ENCODE measurements around the gene ZNF599. TPM values are rescaled to one million over a fixed set of nuclear protein-coding genes. Genes with fewer than 3 reads are reported as not detected.
A peak's percentile ranks its signal among the peaks of the same experiment; 100 is the strongest.
"Not testable (repeated sequence)": the region's sequence is repeated elsewhere in the genome, so short reads cannot be mapped to it uniquely, and the experiment has no call there.

The ZNF599 gene
- total RNA-seq: 1 to 10 TPM; 1.9 to 2.7 (median 2.5) TPM

DNA sequence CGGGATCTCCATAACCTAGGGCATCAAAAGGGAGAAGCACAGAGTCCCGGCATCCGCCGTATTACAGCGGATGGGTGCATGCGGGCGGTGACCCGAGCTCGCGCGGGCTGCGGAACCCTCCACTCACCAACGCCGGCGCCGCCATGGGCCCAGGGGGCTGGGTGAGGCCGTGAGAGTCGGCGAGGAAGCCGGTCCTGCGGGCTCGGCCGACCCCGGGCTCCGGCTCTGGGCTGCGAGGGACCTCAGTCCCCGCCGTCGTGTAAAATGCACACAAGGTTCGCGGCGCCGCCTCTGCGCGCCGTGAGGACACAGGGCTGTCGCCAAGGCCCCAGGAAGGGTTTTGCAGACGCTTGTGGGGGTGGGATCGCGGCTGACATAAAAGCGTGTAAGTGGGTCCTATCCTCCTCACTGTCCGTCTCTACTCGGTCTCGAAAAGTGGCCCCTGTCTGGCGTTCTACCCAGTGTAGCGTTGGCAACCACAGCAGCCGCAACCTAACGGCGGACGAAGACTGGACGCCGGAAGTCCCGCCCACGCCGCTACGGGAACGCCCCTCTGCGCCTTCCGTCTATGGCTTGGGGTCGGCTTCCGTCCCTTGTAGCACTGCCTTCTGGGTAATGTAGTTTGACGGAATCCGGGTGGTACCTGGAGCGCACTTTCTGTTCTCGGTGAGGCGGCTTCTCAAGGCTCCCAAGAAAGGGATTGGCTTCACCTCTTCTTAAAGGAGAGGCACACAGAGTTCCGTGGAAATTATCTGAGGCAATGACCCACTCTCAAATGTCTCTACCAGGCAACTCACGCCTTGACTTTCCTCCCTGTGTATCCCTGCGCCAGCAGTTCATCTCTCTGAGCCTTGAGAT lies at the start of gene ZNF599:
ZNF599 (minus strand) TSS at position 519 of the 858 bp plus-strand sequence; CDS start at position 145, 374 bp downstream.
- DNase-seq (peak; percentile 87), ATAC-seq (peak; percentile 98)
- H3K36me3 Mint-ChIP-seq (ENCODE audit: insufficient read depth): peaks cover 11% of the 10 kb centered on the region
- peaks cover 8% of the 10 kb centered on the region for H3K9me3 Mint-ChIP-seq
- peak within 1 kb of the TSS; percentile 92 for H3K4me3 Mint-ChIP-seq
- H3K27me3 Mint-ChIP-seq (ENCODE audit: low read depth): peaks cover 8% of the 10 kb centered on the region
- H3K4me1 Mint-ChIP-seq (ENCODE audit: low read depth): peaks cover 16% of the 10 kb centered on the region

DNA sequence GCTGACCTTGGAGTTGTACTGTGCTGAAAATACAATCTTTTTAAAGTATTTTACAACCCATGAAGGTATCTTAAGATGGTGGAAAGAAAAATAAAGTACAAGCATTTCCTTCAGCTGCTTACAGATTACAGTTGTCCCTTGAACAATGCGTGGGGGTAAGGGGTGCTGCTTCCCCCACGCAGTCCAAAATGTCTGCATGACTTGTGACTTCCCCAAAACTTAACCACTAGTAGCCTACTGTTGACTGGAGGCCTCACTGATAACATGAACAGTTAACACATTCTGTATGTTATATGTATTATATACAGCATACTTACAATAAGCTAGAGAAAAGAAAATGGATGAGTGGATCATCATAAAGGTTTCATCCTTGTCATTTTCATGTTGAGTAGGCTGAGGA lies 45.3 kb upstream of the ZNF599 start:
- no peak for ATAC-seq
- Mint-ChIP-seq H3K4me1 (ENCODE audit: low read depth) (no peaks in the 10 kb centered on the region), H3K27me3 (ENCODE audit: low read depth) (no peaks in the 10 kb centered on the region), H3K4me3 (no peak overlapping the region), H3K36me3 (ENCODE audit: insufficient read depth) (peaks cover 28% of the 10 kb centered on the region), H3K9me3 (no peaks in the 10 kb centered on the region)
- no peak for DNase-seq

GRCh38 chr19:34816708-34817107 lies 43.7 kb upstream of the ZNF599 start:
- Mint-ChIP-seq H3K36me3 (ENCODE audit: insufficient read depth) (peaks cover 28% of the 10 kb centered on the region), H3K4me1 (ENCODE audit: low read depth) (no peaks in the 10 kb centered on the region), H3K9me3 (no peaks in the 10 kb centered on the region), H3K4me3 (no peak overlapping the region), H3K27me3 (ENCODE audit: low read depth) (no peaks in the 10 kb centered on the region)
- no peak for DNase-seq
- no peak for ATAC-seq

GRCh38 chr19:34808566-34808965 lies 35.6 kb upstream of the ZNF599 start:
- DNase-seq: no peak
- Mint-ChIP-seq H3K36me3 (ENCODE audit: insufficient read depth) (peaks cover 9% of the 10 kb centered on the region), H3K27me3 (ENCODE audit: low read depth) (no peaks in the 10 kb centered on the region), H3K4me3 (no peak overlapping the region), H3K4me1 (ENCODE audit: low read depth) (no peaks in the 10 kb centered on the region), H3K9me3 (peaks cover 23% of the 10 kb centered on the region)
- ATAC-seq: no peak

DNA sequence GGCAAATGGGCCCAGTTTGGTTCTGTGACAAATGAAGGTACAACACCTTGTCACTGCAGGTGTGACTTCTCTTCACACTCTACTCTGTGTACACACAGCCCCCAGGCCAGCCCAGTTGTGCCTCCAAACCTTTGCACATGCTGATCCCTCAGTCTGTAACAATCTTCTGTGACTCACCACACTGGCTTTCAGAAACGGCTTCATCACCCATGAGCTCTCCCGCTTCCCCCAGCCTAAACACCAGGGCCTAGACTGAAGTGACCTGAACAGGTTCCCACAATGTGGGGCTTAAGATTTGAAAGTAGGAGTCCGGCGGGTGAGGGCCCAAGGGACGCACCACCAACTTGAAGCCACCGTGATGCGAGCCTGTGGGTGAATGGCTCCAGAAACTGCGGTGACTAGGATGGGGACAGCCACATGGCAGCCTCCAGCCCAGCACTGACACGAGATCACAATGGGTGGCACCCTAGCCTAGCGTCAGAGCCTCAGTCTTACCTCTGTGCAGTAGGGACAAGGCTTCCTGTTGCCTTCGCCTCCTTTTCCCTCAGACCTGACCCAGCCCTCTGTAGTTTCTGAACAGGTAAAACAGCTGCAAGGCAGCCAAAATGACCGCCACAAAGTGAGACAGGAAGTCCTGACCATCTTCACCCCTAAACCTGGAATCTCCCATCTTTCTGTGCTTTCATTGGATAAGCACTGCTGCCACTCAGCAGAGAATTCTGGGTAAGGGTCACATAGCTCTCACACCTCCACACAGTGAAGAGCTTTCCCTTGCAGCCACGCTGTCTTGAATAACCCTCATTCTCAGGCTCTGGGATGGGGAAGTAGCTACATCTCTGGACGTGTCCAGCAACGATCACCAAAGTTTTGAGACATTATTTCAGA lies 34.2 kb upstream of the ZNF599 start:
- no peak overlapping the region for H3K4me3 Mint-ChIP-seq
- no peak for DNase-seq
- H3K27me3 Mint-ChIP-seq (ENCODE audit: low read depth): no peaks in the 10 kb centered on the region
- H3K9me3 Mint-ChIP-seq: peaks cover 25% of the 10 kb centered on the region
- H3K4me1 Mint-ChIP-seq (ENCODE audit: low read depth): no peaks in the 10 kb centered on the region
- no peak for ATAC-seq
- peaks cover 12% of the 10 kb centered on the region for H3K36me3 Mint-ChIP-seq (ENCODE audit: insufficient read depth)

GRCh38 chr19:34804115-34804514 lies 31.1 kb upstream of the ZNF599 start:
- Mint-ChIP-seq H3K9me3 (peaks cover 21% of the 10 kb centered on the region), H3K4me3 (no peak overlapping the region), H3K27me3 (ENCODE audit: low read depth) (no peaks in the 10 kb centered on the region), H3K4me1 (ENCODE audit: low read depth) (no peaks in the 10 kb centered on the region), H3K36me3 (ENCODE audit: insufficient read depth) (peaks cover 16% of the 10 kb centered on the region)
- DNase-seq: no peak
- no peak for ATAC-seq

- not testable (repeated sequence) for ATAC-seq; H3K36me3 Mint-ChIP-seq (ENCODE audit: insufficient read depth); DNase-seq; H3K4me3 Mint-ChIP-seq; H3K27me3 Mint-ChIP-seq (ENCODE audit: low read depth)
- Mint-ChIP-seq H3K4me1 (ENCODE audit: low read depth) (peaks cover 19% of the 10 kb centered on the region), H3K9me3 (peaks cover 19% of the 10 kb centered on the region)
Observed at GRCh38 chr19:34796953-34797352, 23.9 kb upstream of the ZNF599 start.

DNA sequence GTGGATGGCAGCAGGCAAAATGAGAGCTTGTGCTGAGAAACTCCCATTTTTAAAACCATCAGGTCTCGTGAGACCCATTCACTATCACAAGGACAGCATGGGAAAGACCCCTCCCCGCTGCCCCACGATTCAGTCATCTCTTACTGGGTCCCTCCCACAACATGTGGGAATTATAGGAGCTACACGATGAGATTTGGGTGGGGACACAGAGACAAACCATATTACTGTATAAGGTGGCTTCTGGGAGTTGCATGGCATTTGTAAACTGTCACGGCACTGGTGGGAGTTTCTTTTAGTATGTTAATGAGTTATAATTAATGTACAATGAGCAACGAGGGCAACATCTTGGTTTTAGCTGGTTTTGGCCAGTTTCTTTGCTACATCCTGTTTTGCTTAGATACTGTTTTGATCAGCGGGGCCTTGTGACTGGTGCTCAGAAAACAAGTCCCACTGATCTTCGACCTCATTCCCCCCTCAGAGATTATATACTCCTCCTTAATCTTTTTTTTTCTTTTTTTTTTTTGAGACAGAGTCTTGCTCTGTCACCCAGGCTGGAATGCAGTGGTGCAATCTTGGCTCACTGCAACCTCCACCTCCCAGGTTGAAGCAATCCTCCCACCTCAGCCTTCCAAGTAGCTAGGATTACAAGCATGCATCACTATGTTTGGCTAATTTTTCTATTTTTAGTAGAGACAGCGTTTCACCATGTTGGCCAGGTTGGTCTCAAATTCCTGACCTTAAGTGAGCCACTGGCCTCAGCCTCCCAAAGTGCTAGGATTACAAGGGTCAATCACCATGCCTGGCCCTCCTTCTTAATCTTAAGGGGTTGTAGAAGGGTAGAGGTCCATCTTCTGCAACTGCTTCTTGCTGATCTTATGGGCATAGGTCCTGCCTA lies 21.3 kb upstream of the ZNF599 start:
- no peak for DNase-seq
- Mint-ChIP-seq H3K4me3 (no peak overlapping the region), H3K27me3 (ENCODE audit: low read depth) (no peaks in the 10 kb centered on the region), H3K4me1 (ENCODE audit: low read depth) (peaks cover 19% of the 10 kb centered on the region), H3K36me3 (ENCODE audit: insufficient read depth) (peaks cover 2% of the 10 kb centered on the region), H3K9me3 (peaks cover 19% of the 10 kb centered on the region)
- ATAC-seq: no peak

- Mint-ChIP-seq H3K27me3 (ENCODE audit: low read depth) (no peaks in the 10 kb centered on the region), H3K9me3 (peaks cover 15% of the 10 kb centered on the region), H3K36me3 (ENCODE audit: insufficient read depth) (peaks cover 2% of the 10 kb centered on the region), H3K4me3 (no peak overlapping the region), H3K4me1 (ENCODE audit: low read depth) (peaks cover 19% of the 10 kb centered on the region)
- ATAC-seq (no peak), DNase-seq (no peak)
Observed at GRCh38 chr19:34793565-34793964, 20.6 kb upstream of the ZNF599 start.

GRCh38 chr19:34788074-34788473 lies 15.1 kb upstream of the ZNF599 start:
- no peaks in the 10 kb centered on the region for H3K27me3 Mint-ChIP-seq (ENCODE audit: low read depth)
- peaks cover 3% of the 10 kb centered on the region for H3K4me1 Mint-ChIP-seq (ENCODE audit: low read depth)

GRCh38 chr19:34787059-34787824 lies 14.2 kb upstream of the ZNF599 start:
- Mint-ChIP-seq H3K9me3 (peaks cover 5% of the 10 kb centered on the region), H3K4me1 (ENCODE audit: low read depth) (no peaks in the 10 kb centered on the region), H3K27me3 (ENCODE audit: low read depth) (no peaks in the 10 kb centered on the region), H3K36me3 (ENCODE audit: insufficient read depth) (no peaks in the 10 kb centered on the region), H3K4me3 (no peak overlapping the region)
- no peak for ATAC-seq
- DNase-seq: no peak

More at GRCh38 chr19:34788074-34788473, 15.1 kb upstream of the ZNF599 start:
- no peak for DNase-seq
- Mint-ChIP-seq H3K9me3 (peaks cover 7% of the 10 kb centered on the region), H3K36me3 (ENCODE audit: insufficient read depth) (no peaks in the 10 kb centered on the region), H3K4me3 (no peak overlapping the region)
- no peak for ATAC-seq

- Mint-ChIP-seq H3K4me3 (no peak overlapping the region), H3K27me3 (ENCODE audit: low read depth) (no peaks in the 10 kb centered on the region), H3K36me3 (ENCODE audit: insufficient read depth) (no peaks in the 10 kb centered on the region), H3K4me1 (ENCODE audit: low read depth) (no peaks in the 10 kb centered on the region), H3K9me3 (peaks cover 5% of the 10 kb centered on the region)
- DNase-seq (no peak), ATAC-seq (no peak)
Observed at GRCh38 chr19:34786236-34786635, 13.2 kb upstream of the ZNF599 start.

- no peaks in the 10 kb centered on the region for H3K4me1 Mint-ChIP-seq (ENCODE audit: low read depth)
- H3K9me3 Mint-ChIP-seq: peaks cover 8% of the 10 kb centered on the region
- DNase-seq (no peak), ATAC-seq (no peak)
- H3K4me3 Mint-ChIP-seq: no peak overlapping the region
- H3K36me3 Mint-ChIP-seq (ENCODE audit: insufficient read depth): no peaks in the 10 kb centered on the region
- peaks cover 8% of the 10 kb centered on the region for H3K27me3 Mint-ChIP-seq (ENCODE audit: low read depth)
Observed at GRCh38 chr19:34779652-34780051, 6.6 kb upstream of the ZNF599 start.

Measured in activated T-cell treated with anti-CD3 and anti-CD28 coated beads, Interleukin-2, amount 50 U/mL, for 4 hours (primary cell).